ENCODE measurements around the gene TMEM72.

DNA sequence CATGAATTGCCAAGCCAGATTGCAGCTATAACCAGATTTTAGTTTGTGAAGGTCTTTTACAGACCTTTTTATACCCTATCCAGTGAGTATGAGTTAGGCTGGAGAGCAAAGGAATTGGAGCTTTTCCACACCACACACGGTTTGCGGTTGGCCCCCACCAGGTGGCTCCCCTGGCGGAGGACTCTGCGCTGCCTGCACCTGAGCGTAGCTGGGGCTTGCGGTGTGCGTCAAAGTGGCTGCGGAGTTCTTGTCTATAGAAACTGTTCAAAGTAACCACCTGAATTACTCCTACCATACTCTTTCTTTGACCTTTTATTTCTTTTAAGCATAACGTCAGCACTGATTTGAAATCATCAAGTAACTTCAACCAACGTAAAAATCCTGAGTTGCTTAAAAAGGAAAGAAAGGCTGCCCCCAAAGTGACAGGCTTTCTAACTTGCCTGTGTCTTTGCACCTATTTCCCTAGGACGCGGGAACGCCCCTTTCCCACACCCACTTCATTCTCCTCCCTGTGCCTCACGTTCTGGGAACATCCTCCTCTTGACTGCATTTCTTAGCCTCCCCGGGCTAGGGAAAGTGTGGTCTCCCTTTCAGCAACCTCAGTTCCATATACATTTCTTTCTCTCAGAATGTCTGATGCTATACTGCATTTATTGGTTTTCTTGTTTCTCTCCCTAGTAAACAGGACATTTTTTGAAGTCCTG, 47.6 kb upstream of the TMEM72 start:
- TF ChIP-seq, protein P1, sequence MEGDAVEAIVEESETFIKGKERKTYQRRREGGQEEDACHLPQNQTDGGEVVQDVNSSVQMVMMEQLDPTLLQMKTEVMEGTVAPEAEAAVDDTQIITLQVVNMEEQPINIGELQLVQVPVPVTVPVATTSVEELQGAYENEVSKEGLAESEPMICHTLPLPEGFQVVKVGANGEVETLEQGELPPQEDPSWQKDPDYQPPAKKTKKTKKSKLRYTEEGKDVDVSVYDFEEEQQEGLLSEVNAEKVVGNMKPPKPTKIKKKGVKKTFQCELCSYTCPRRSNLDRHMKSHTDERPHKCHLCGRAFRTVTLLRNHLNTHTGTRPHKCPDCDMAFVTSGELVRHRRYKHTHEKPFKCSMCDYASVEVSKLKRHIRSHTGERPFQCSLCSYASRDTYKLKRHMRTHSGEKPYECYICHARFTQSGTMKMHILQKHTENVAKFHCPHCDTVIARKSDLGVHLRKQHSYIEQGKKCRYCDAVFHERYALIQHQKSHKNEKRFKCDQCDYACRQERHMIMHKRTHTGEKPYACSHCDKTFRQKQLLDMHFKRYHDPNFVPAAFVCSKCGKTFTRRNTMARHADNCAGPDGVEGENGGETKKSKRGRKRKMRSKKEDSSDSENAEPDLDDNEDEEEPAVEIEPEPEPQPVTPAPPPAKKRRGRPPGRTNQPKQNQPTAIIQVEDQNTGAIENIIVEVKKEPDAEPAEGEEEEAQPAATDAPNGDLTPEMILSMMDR (conservative IDR thresholded peaks at IDR 0.05; ENCODE audit: low read depth, low read length): peak; percentile 33
- TF ChIP-seq EZH2 (IDR thresholded peaks at IDR 0.05; ENCODE audit: low read length, unreplicated experiment): no peak
- no peak for TF ChIP-seq EZH2phosphoT487 (IDR thresholded peaks at IDR 0.05; ENCODE audit: borderline replicate concordance, low read length)

Data from PC-3 (cell line).